ENCODE data around the gene PADI1.

DNA sequence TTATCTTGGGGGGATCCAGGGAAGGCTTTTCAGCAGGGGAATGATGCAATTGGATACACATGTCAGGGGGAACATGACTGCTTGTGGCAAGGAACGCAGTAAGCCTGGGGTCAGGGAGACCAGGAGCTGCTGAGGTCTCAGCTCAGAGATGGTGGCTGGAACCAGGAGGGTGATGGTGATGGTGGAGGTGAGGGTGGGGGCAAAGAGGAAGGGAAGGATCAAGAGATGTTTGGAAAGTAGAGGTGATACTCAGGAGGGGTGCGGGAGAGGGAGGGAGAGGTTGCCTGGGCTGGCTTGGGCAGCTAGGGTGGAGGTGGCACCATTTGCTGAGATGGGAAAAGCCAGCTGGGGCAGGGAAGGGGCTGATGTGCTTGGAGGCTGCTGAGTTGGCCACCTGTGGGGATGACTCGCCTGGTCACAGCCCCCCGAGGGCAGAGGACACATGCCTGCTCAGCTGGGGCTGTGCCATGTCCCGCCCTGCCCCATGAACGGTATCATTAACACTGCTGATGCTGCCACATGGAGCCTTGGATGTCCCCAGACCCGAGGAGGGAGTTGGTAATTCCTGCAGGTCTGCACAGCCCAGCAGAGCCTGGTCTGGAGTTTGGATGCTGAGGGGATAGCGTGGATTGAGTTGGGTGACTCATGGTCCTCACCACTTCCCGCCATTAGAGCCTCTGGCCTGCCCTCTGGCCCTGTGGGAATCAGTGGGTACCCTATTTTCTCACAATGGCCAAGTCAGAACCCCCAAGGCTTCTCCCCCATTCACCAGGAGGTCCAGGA lies 6.3 kb upstream of the PADI1 start:
- TF ChIP-seq, protein P1, sequence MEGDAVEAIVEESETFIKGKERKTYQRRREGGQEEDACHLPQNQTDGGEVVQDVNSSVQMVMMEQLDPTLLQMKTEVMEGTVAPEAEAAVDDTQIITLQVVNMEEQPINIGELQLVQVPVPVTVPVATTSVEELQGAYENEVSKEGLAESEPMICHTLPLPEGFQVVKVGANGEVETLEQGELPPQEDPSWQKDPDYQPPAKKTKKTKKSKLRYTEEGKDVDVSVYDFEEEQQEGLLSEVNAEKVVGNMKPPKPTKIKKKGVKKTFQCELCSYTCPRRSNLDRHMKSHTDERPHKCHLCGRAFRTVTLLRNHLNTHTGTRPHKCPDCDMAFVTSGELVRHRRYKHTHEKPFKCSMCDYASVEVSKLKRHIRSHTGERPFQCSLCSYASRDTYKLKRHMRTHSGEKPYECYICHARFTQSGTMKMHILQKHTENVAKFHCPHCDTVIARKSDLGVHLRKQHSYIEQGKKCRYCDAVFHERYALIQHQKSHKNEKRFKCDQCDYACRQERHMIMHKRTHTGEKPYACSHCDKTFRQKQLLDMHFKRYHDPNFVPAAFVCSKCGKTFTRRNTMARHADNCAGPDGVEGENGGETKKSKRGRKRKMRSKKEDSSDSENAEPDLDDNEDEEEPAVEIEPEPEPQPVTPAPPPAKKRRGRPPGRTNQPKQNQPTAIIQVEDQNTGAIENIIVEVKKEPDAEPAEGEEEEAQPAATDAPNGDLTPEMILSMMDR (IDR thresholded peaks at IDR 0.05; ENCODE audit: control extremely low read depth in 1 of 3, insufficient read depth in 1 of 3, low read depth in 1 of 3, low read length in 3 of 3), result no peak
- TF ChIP-seq POLR2A (IDR thresholded peaks at IDR 0.05; ENCODE audit: control extremely low read depth in 1 of 2, low read depth in 2 of 2, low read length in 2 of 2) (no peak), TAF1 (IDR thresholded peaks at IDR 0.05; ENCODE audit: low read depth, low read length) (no peak), POLR2AphosphoS5 (IDR thresholded peaks at IDR 0.05; ENCODE audit: low read depth, low read length) (no peak), EP300 (IDR thresholded peaks at IDR 0.05; ENCODE audit: borderline replicate concordance in 1 of 2, low read depth in 2 of 2, low read length in 2 of 2) (no peak), JUN (IDR thresholded peaks at IDR 0.05; ENCODE audit: low read depth, low read length) (no peak), SIN3A (conservative IDR thresholded peaks at IDR 0.05 in 1 of 2, IDR thresholded peaks at IDR 0.05 in 1 of 2; ENCODE audit: low read depth in 1 of 2, low read length in 2 of 2) (no peak), TCF12 (IDR thresholded peaks at IDR 0.05; ENCODE audit: low read depth, low read length) (no peak), GTF2F1 (IDR thresholded peaks at IDR 0.05; ENCODE audit: borderline replicate concordance, low read depth, low read length) (no peak), CHD2 (IDR thresholded peaks at IDR 0.05; ENCODE audit: low read length) (no peak), KDM1A (IDR thresholded peaks at IDR 0.05; ENCODE audit: borderline replicate concordance, low read length) (no peak), PHF8 (conservative IDR thresholded peaks at IDR 0.05; ENCODE audit: low read depth, low read length) (no peak)
- TF ChIP-seq, protein P2, sequence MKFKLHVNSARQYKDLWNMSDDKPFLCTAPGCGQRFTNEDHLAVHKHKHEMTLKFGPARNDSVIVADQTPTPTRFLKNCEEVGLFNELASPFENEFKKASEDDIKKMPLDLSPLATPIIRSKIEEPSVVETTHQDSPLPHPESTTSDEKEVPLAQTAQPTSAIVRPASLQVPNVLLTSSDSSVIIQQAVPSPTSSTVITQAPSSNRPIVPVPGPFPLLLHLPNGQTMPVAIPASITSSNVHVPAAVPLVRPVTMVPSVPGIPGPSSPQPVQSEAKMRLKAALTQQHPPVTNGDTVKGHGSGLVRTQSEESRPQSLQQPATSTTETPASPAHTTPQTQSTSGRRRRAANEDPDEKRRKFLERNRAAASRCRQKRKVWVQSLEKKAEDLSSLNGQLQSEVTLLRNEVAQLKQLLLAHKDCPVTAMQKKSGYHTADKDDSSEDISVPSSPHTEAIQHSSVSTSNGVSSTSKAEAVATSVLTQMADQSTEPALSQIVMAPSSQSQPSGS (IDR thresholded peaks at IDR 0.05; ENCODE audit: low read length), result no peak
- TF ChIP-seq, protein P3, sequence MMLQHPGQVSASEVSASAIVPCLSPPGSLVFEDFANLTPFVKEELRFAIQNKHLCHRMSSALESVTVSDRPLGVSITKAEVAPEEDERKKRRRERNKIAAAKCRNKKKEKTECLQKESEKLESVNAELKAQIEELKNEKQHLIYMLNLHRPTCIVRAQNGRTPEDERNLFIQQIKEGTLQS (IDR thresholded peaks at IDR 0.05; ENCODE audit: insufficient read depth, low read depth, low read length), result no peak
